Right renal cortex interstitium (tissue), 3 donors: ENCODE results near the gene ANKRD16. TPM values are rescaled to one million over a fixed set of nuclear protein-coding genes. Genes with fewer than 3 reads are reported as not detected.

Experiments used
- DNase-seq, 3 donors: peaks; one replicate each; pipeline ENCODE4 v3.0.0-alpha.2; 2013; ENCODE audit warnings: low read depth in 3 of 3, low spot score in 2 of 3
- polyA plus RNA-seq, 3 donors: library from polyadenylated mRNA; unstranded; fragments of 120-200 nt; gene quantifications; one replicate each; pipeline ENCODE4 v1.2.1, GENCODE V29; 2013; ENCODE audit not compliant: insufficient read length in 3 of 3

ANKRD16 gene
- polyA plus RNA-seq, 3 donors: 10.3 to 11.9 (median 11.7) TPM

DNA sequence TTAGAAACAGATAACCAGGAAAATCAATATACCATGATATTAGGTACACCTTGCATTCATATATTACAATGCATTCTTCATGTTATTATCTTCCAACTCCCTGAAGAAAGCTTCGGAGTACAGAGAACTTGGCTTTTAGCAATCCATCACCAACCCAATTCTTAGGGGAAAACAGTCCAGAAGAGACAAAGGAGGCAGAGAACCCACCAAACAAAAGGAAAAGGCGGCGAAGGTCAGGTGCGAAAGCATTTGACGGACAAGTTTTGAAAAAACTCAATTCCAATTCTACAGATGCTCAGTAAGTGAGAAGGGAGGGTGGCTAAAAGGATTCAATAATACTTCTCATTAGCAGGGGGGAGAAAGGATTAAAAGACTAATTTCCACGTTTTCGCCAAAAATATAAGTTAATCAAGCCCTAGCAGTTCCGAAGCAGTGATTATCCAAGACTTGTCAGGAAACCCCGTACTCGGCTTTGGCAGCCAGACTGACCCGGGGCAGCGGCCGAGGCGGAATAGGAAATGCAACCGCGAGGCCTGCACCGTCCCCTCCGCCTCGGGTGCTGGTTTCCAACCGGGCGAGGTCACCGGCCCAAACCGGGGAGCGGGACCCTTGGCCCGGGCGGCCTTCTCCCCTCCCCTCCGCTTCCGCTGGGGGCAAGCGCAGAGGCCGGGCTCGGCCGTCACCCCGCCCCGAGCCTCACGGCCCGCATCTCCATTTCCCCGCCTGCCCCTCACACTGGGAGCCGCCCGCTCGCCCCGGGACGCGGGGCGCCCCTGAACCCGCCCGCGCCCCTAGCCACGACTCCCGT lies 77.2 kb downstream of the ANKRD16 start:
- peak; percentile 10 to 37 (median 26) for DNase-seq

Other genes starting within 250 kb of the ANKRD16 start
- 10 to 100 TPM; 21.9 to 24.3 (median 22.4) TPM for gene ASB13, start 223.3 kb downstream of the ANKRD16 start, polyA plus RNA-seq
- gene TASOR2, start 205.1 kb downstream of the ANKRD16 start, polyA plus RNA-seq: 10 to 100 TPM; 30.8 to 36.0 (median 33.7) TPM
- gene GDI2, start 76.5 kb downstream of the ANKRD16 start, polyA plus RNA-seq: 100 to 1,000 TPM; 334 to 363 (median 345) TPM
- 10 to 100 TPM; 68.7 to 72.9 (median 69.4) TPM for gene FBH1, start 350 bp upstream of the ANKRD16 start, polyA plus RNA-seq
- 1 to 10 TPM; 1.2 to 2.0 (median 1.8) TPM for gene IL15RA, start 87.7 kb upstream of the ANKRD16 start, polyA plus RNA-seq
- under 1 TPM in 1 of 3 donors, not detected in 2; 0.17 TPM for gene IL2RA, start 172.5 kb upstream of the ANKRD16 start, polyA plus RNA-seq
- 100 to 1,000 TPM; 140 to 154 (median 141) TPM for gene RBM17, start 199.1 kb upstream of the ANKRD16 start, polyA plus RNA-seq